HCT116 (cell line): Measurements from ENCODE around the gene ZNF750. TPM values are rescaled to one million over a fixed set of nuclear protein-coding genes. Genes with fewer than 3 reads are reported as not detected.

ENCODE experiments used
- ATAC-seq: fragments of 200-7000 bp; cut with Tn5 transposase; 2 replicates; pipeline ENCODE4 v1.9.1; 2020; ENCODE audit warnings: mild to moderate bottlenecking, moderate library complexity
- BruUV-seq: library from RNA; stranded (reverse); fragments of 400-500 nt; replicated peaks from 2 replicates; lab custom pipeline; 2021; lab: Mats Ljungman, UMichigan
- CTCF ChIA-PET: fragments of 300-600 bp; sonication (Branson Sonifier 250); formaldehyde crosslinking; loops from one replicate; lab custom pipeline; 2021; ENCODE audit warnings: antibody characterized with exemption; lab: Charles Lee
- POLR2A ChIA-PET: fragments of 300-600, 350-600 bp; sonication (Branson Sonifier 250); formaldehyde crosslinking; loops from one replicate; lab custom pipeline; 2021; ENCODE audit warnings: antibody characterized with exemption; lab: Charles Lee
- RAD21 ChIA-PET, 2 experiments: fragments of 300-600 bp; sonication (Branson Sonifier 250); formaldehyde crosslinking; loops; one replicate each; lab custom pipeline; 2023; ENCODE audit warnings: low total read pairs in 2 of 2; ENCODE audit not compliant: uncharacterized antibody in 2 of 2, unreplicated experiment in 2 of 2, low non-redundant PET in 1 of 2; lab: Charles Lee
- DNase-seq: peaks from one replicate; pipeline ENCODE4 v3.0.0-alpha.2; 2010; ENCODE audit warnings: low read depth, low spot score
- H2AFZ ChIP-seq: fragments of 200-600 bp; shearing (Covaris generic), sonication (generic); 2 replicates; pipeline ENCODE4 v1.6.1; 2017; ENCODE audit warnings: low read depth, mixed run types, mixed read lengths, antibody characterized with exemption, low read length; ENCODE audit not compliant: poor library complexity, severe bottlenecking
- H3K27ac ChIP-seq: 2 replicates; pipeline ENCODE4 v1.5.1; 2012; ENCODE audit warnings: low read depth, low read length
- H3K27me3 ChIP-seq: fragments of 200-600 bp; sonication (generic); 2 replicates; pipeline ENCODE4 v1.6.1; 2016; ENCODE audit warnings: mixed run types, low read length, mixed read lengths; ENCODE audit not compliant: insufficient read depth
- H3K36me3 ChIP-seq, 2 experiments: fragments of 200-500 bp in 1 of 2; fragments of 200-600 bp in 1 of 2; sonication (Bioruptor generic) in 1 of 2; sonication (generic) in 1 of 2; 2 replicates each; pipeline versions ENCODE4 v1.5.1 to v1.6.1; 2014 to 2016; ENCODE audit warnings: low read length in 2 of 2, inconsistent platforms in 1 of 2, mixed read lengths in 1 of 2, mixed run types in 1 of 2; ENCODE audit not compliant: insufficient read depth in 2 of 2, control insufficient read depth in 1 of 2
- H3K4me1 ChIP-seq, 2 experiments: fragments of 200-600 bp in 1 of 2; sonication (generic) in 1 of 2; 2 replicates each; pipeline versions ENCODE4 v1.5.1 to v1.6.1; 2012 to 2017; ENCODE audit warnings: low read length in 2 of 2, inconsistent platforms in 1 of 2, mild to moderate bottlenecking in 1 of 2, mixed read lengths in 1 of 2, mixed run types in 1 of 2, moderate library complexity in 1 of 2; ENCODE audit not compliant: insufficient read depth in 2 of 2, control insufficient read depth in 1 of 2
- H3K4me2 ChIP-seq: fragments of 200-600 bp; sonication (generic); 2 replicates; pipeline ENCODE4 v1.6.1; 2017; ENCODE audit warnings: mixed run types, low read length, mixed read lengths
- H3K4me3 ChIP-seq, 2 experiments: fragments of 200-600 bp in 1 of 2; sonication (generic) in 1 of 2; replicated peaks in 1 of 2; 2 replicates each; pipeline ENCODE4 v1.5.1; 2011 to 2016; ENCODE audit warnings: low read length in 2 of 2, control low read depth in 1 of 2, low read depth in 1 of 2, mild to moderate bottlenecking in 1 of 2, mixed read lengths in 1 of 2, mixed run types in 1 of 2
- H3K79me2 ChIP-seq: fragments of 200-600 bp; sonication (generic); 2 replicates; pipeline ENCODE4 v1.6.1; 2017; ENCODE audit warnings: mild to moderate bottlenecking, mixed run types, low read length, moderate library complexity, mixed read lengths; ENCODE audit not compliant: insufficient read depth
- H3K9ac ChIP-seq: fragments of 200-600 bp; sonication (generic); 2 replicates; pipeline ENCODE4 v1.6.1; 2016; ENCODE audit warnings: low read length, mixed read lengths
- H3K9me2 ChIP-seq: fragments of 200-600 bp; sonication (generic), shearing (Covaris generic); 2 replicates; pipeline ENCODE4 v1.6.1; 2017; ENCODE audit warnings: mixed run types, mild to moderate bottlenecking, moderate library complexity; ENCODE audit not compliant: insufficient read depth
- H3K9me3 ChIP-seq, 2 experiments: fragments of 200-500 bp in 1 of 2; fragments of 200-600 bp in 1 of 2; sonication (Bioruptor generic) in 1 of 2; sonication (generic) in 1 of 2; 2 replicates each; pipeline ENCODE4 v1.6.1; 2014 to 2017; ENCODE audit warnings: low read length in 2 of 2, mixed read lengths in 2 of 2, inconsistent platforms in 1 of 2, low read depth in 1 of 2, mild to moderate bottlenecking in 1 of 2, mixed run types in 1 of 2, moderate library complexity in 1 of 2; ENCODE audit not compliant: control insufficient read depth in 1 of 2, insufficient read depth in 1 of 2
- H4K20me1 ChIP-seq: fragments of 200-600 bp; sonication (generic), shearing (Covaris generic); 2 replicates; pipeline ENCODE4 v1.6.1; 2017; ENCODE audit warnings: mixed run types, mild to moderate bottlenecking, moderate library complexity; ENCODE audit not compliant: insufficient read depth
- ATF3 ChIP-seq: IDR thresholded peaks from 2 replicates; pipeline ENCODE4 v1.6.1; 2012
- CEBPB ChIP-seq: IDR thresholded peaks from 2 replicates; pipeline ENCODE4 v1.6.1; 2012; ENCODE audit warnings: low read depth
- CTCF ChIP-seq, 3 experiments: fragments of 200-600 bp in 1 of 3; sonication (generic) in 1 of 3; IDR thresholded peaks in 2 of 3; conservative IDR thresholded peaks in 1 of 3; 2 replicates each; pipeline ENCODE4 v1.5.1; 2012 to 2017; ENCODE audit warnings: low read depth in 2 of 3, low read length in 2 of 3, antibody characterized with exemption in 1 of 3, borderline replicate concordance in 1 of 3, control low read depth in 1 of 3, mild to moderate bottlenecking in 1 of 3, mixed read lengths in 1 of 3, mixed run types in 1 of 3, moderate library complexity in 1 of 3; ENCODE audit not compliant: insufficient read depth in 1 of 3
- EGR1 ChIP-seq: IDR thresholded peaks from 2 replicates; pipeline ENCODE4 v1.6.1; 2012; ENCODE audit warnings: low read depth
- ELF1 ChIP-seq: IDR thresholded peaks from 2 replicates; pipeline ENCODE4 v1.6.1; 2012; ENCODE audit warnings: low read depth, borderline replicate concordance
- EZH2 ChIP-seq: fragments of 200-600 bp; sonication (generic); IDR thresholded peaks from 2 replicates; pipeline ENCODE4 v1.6.1; 2017; ENCODE audit warnings: antibody characterized with exemption, mixed run types
- EZH2phosphoT487 ChIP-seq: fragments of 200-600 bp; IDR thresholded peaks from 2 replicates; pipeline ENCODE4 v1.6.1; 2018; ENCODE audit warnings: antibody characterized with exemption, borderline replicate concordance
- FOSL1 ChIP-seq: IDR thresholded peaks from 2 replicates; pipeline ENCODE4 v1.6.1; 2012; ENCODE audit warnings: low read depth
- JUND ChIP-seq: IDR thresholded peaks from 2 replicates; pipeline ENCODE4 v1.6.1; 2012
- MAX ChIP-seq: IDR thresholded peaks from 2 replicates; pipeline ENCODE4 v1.6.1; 2012
- POLR2A ChIP-seq: IDR thresholded peaks from 2 replicates; pipeline ENCODE4 v1.7.0; 2011; ENCODE audit warnings: borderline replicate concordance; ENCODE audit not compliant: insufficient read depth, insufficient read length; ENCODE audit errors: extremely low read depth
- POLR2AphosphoS5 ChIP-seq: IDR thresholded peaks from 2 replicates; pipeline ENCODE4 v1.6.1; 2011; ENCODE audit warnings: mild to moderate bottlenecking, low read depth, low read length, moderate library complexity
- REST ChIP-seq: IDR thresholded peaks from 2 replicates; pipeline ENCODE4 v1.6.1; 2012; ENCODE audit warnings: low read depth
- SIN3A ChIP-seq: IDR thresholded peaks from 2 replicates; pipeline ENCODE4 v1.6.1; 2012; ENCODE audit warnings: low read depth
- SRF ChIP-seq: IDR thresholded peaks from 2 replicates; pipeline ENCODE4 v1.6.1; 2012; ENCODE audit warnings: low read depth
- YY1 ChIP-seq: IDR thresholded peaks from 2 replicates; pipeline ENCODE4 v1.6.1; 2011; ENCODE audit warnings: low read length, low read depth, moderate library complexity, mild to moderate bottlenecking; ENCODE audit not compliant: insufficient replicate concordance; ENCODE audit errors: extremely low read depth
- ZBTB33 ChIP-seq: IDR thresholded peaks from 2 replicates; pipeline ENCODE4 v1.6.1; 2011; ENCODE audit warnings: mild to moderate bottlenecking, low read length, moderate library complexity; ENCODE audit not compliant: insufficient replicate concordance; ENCODE audit errors: extremely low read depth
- ZFX ChIP-seq: fragments of 450-650 bp; IDR thresholded peaks from 2 replicates; pipeline ENCODE4 v1.6.1; 2017
- intact Hi-C: fragments of 100-400 bp; cut with micrococcal nuclease; formaldehyde crosslinking; loops from 2 replicates; pipeline ENCODE4 v1.10.0; 2022
- total RNA-seq: library from RNA; stranded (reverse); gene quantifications from one replicate; pipeline ENCODE4 v1.2.1, GENCODE V29; 2021; ENCODE audit not compliant: unreplicated experiment

The ZNF750 gene
- total RNA-seq, 1 experiment from 2014 or later = not detected

- TF ChIP-seq YY1 (no peak), JUND (no peak)
These were observed 14.4 kb upstream of the ZNF750 start (continued) for GRCh38 chr17:82854226-82854625.

- Histone ChIP-seq H3K9me2 (no peaks in the 10 kb centered on the region), H3K4me2 (no peak overlapping the region), H3K9ac (no peak overlapping the region), H3K79me2 (peaks cover 16% of the 10 kb centered on the region), H3K4me1 (peaks cover 2 to 19% of the 10 kb centered on the region in 2 experiments; a peak in 3 of 4 replicates), H3K9me3 (no peaks in the 10 kb centered on the region), H3K36me3 (peaks cover 0 to 8% of the 10 kb centered on the region in 2 experiments; a peak in 3 of 4 replicates), H2AFZ (no peak overlapping the region), H3K4me3 (no peak overlapping the region), H3K27me3 (no peaks in the 10 kb centered on the region), H3K27ac (no peak overlapping the region), H4K20me1 (no peaks in the 10 kb centered on the region)
- intact Hi-C loops = no loop called here
- RAD21 ChIA-PET = no interaction called here
- CTCF ChIA-PET = no interaction called here
- DNase-seq = no peak
- POLR2A ChIA-PET = no interaction called here
- no TSS peak for BruUV-seq
- TF ChIP-seq ATF3 = no peak
- TF ChIP-seq ZBTB33 = no peak
- TF ChIP-seq ZFX = no peak
- no peak for TF ChIP-seq CTCF (IDR thresholded peaks at IDR 0.05 in 2 of 3, conservative IDR thresholded peaks at IDR 0.05 in 1 of 3; ENCODE audit: borderline replicate concordance in 1 of 3, insufficient read depth in 1 of 3, low read depth in 2 of 3, low read length in 2 of 3)
- no peak for TF ChIP-seq SIN3A
- no peak for TF ChIP-seq CEBPB
- TF ChIP-seq ELF1 = no peak
- no peak for TF ChIP-seq MAX
- no peak for TF ChIP-seq REST
- TF ChIP-seq YY1 = no peak
- TF ChIP-seq FOSL1 = no peak
- TF ChIP-seq POLR2A = no peak
- no peak for TF ChIP-seq EGR1
- TF ChIP-seq SRF = no peak
- TF ChIP-seq POLR2AphosphoS5 = no peak
- TF ChIP-seq EZH2phosphoT487 = no peak
- no peak for TF ChIP-seq EZH2
- ATAC-seq = no peak
These were observed 11.6 kb upstream of the ZNF750 start for GRCh38 chr17:82851381-82851780.
